HEK293 (cell line): Measurements from ENCODE around the gene FAM216B.

ENCODE experiments used
- CTCF ChIA-PET: fragments of 350-600 bp; formaldehyde crosslinking; extraction: SDS; loops from one replicate; lab custom pipeline; 2021; ENCODE audit warnings: antibody characterized with exemption; lab: Yijun Ruan, JAX
- POLR2A ChIA-PET: fragments of 300-600 bp; formaldehyde crosslinking; extraction: SDS; loops from one replicate; lab custom pipeline; 2020; ENCODE audit warnings: antibody characterized with exemption, inconsistent platforms; lab: Yijun Ruan, JAX
- H3K27ac ChIP-seq: fragments of 200-500 bp; sonication (Bioruptor generic); 2 replicates; pipeline ENCODE4 v1.5.1; 2014; ENCODE audit warnings: low read depth, low read length, control low read depth, inconsistent platforms; ENCODE audit errors: extremely low read depth
- H3K36me3 ChIP-seq, 2 experiments: fragments of 200-500 bp in 1 of 2; sonication (Bioruptor generic) in 1 of 2; 1 replicate in 1 of 2; 2 replicates in 1 of 2; pipeline ENCODE4 v1.5.1; 2014 to 2017; ENCODE audit warnings: inconsistent platforms in 2 of 2, low read length in 2 of 2; ENCODE audit not compliant: control insufficient read depth in 2 of 2, insufficient read depth in 1 of 2
- H3K4me1 ChIP-seq: fragments of 200-500 bp; sonication (Bioruptor generic); 2 replicates; pipeline ENCODE4 v1.5.1; 2014; ENCODE audit warnings: mild to moderate bottlenecking, low read length, inconsistent platforms; ENCODE audit not compliant: control insufficient read depth, insufficient read depth
- H3K4me3 ChIP-seq: 2 replicates; pipeline ENCODE4 v1.5.1; 2011; ENCODE audit warnings: low read depth, mild to moderate bottlenecking, control low read depth, low read length, moderate library complexity
- H3K9me3 ChIP-seq: fragments of 200-500 bp; sonication (Bioruptor generic); 2 replicates; pipeline ENCODE4 v1.5.1; 2014; ENCODE audit warnings: low read depth, low read length, inconsistent platforms; ENCODE audit not compliant: control insufficient read depth, insufficient read depth
- MEIS1 ChIP-seq: sonication (generic); formaldehyde crosslinking; IDR thresholded peaks from 2 replicates; pipeline ENCODE4 v1.8.1; 2022; ENCODE audit warnings: missing genetic modification reagents, mild to moderate bottlenecking, borderline replicate concordance
- OSR2 ChIP-seq: fragments of 450-650 bp; formaldehyde crosslinking; IDR thresholded peaks from 2 replicates; pipeline ENCODE4 v1.5.1; 2016; ENCODE audit warnings: missing biosample characterization, missing genetic modification characterization
- OVOL3 ChIP-seq: fragments of 450-650 bp; formaldehyde crosslinking; IDR thresholded peaks from 2 replicates; pipeline ENCODE4 v1.5.1; 2016; ENCODE audit warnings: missing biosample characterization, missing genetic modification characterization
- PRDM1 ChIP-seq: fragments of 450-650 bp; formaldehyde crosslinking; IDR thresholded peaks from 2 replicates; pipeline ENCODE4; 2016; ENCODE audit warnings: missing biosample characterization, missing genetic modification characterization
- ZBTB48 ChIP-seq: fragments of 450-650 bp; formaldehyde crosslinking; IDR thresholded peaks from 2 replicates; pipeline ENCODE4 v1.5.1; 2016; ENCODE audit warnings: missing biosample characterization, missing genetic modification characterization
- ZFHX2 ChIP-seq: fragments of 450-650 bp; formaldehyde crosslinking; conservative IDR thresholded peaks from 2 replicates; pipeline ENCODE4 v1.5.1; 2016; ENCODE audit warnings: missing biosample characterization, missing genetic modification characterization
- ZNF148 ChIP-seq: fragments of 450-650 bp; formaldehyde crosslinking; IDR thresholded peaks from 2 replicates; pipeline ENCODE4 v1.5.0; 2017; ENCODE audit warnings: missing biosample characterization, missing genetic modification characterization, borderline replicate concordance
- ZNF174 ChIP-seq: fragments of 450-650 bp; formaldehyde crosslinking; IDR thresholded peaks from 2 replicates; pipeline ENCODE4 v1.5.0; 2017; ENCODE audit warnings: missing biosample characterization, mild to moderate bottlenecking, missing genetic modification characterization
- ZNF184 ChIP-seq: fragments of 450-650 bp; IDR thresholded peaks from 2 replicates; pipeline ENCODE4 v1.5.1; 2018; ENCODE audit warnings: missing biosample characterization, mild to moderate bottlenecking, missing genetic modification characterization
- ZNF239 ChIP-seq: fragments of 450-650 bp; formaldehyde crosslinking; IDR thresholded peaks from 2 replicates; pipeline ENCODE4 v1.5.1; 2016; ENCODE audit warnings: missing biosample characterization, missing genetic modification characterization
- ZNF398 ChIP-seq: fragments of 450-650 bp; formaldehyde crosslinking; IDR thresholded peaks from 2 replicates; pipeline ENCODE4 v1.5.1; 2017; ENCODE audit warnings: missing biosample characterization, missing genetic modification characterization
- ZNF426 ChIP-seq: fragments of 450-650 bp; formaldehyde crosslinking; IDR thresholded peaks from 2 replicates; pipeline ENCODE4 v1.5.1; 2017; ENCODE audit warnings: missing biosample characterization, missing genetic modification characterization, mild to moderate bottlenecking, inconsistent platforms, moderate library complexity
- ZNF501 ChIP-seq: fragments of 450-650 bp; formaldehyde crosslinking; IDR thresholded peaks from 2 replicates; pipeline ENCODE4 v1.5.1; 2016; ENCODE audit warnings: missing biosample characterization, missing genetic modification characterization
- ZNF513 ChIP-seq: fragments of 450-650 bp; IDR thresholded peaks from 2 replicates; pipeline ENCODE4 v1.5.1; 2018; ENCODE audit warnings: missing biosample characterization, missing genetic modification characterization
- ZNF558 ChIP-seq: fragments of 450-650 bp; formaldehyde crosslinking; IDR thresholded peaks from 2 replicates; pipeline ENCODE4 v1.5.1; 2016; ENCODE audit warnings: missing biosample characterization, missing genetic modification characterization
- ZNF701 ChIP-seq: fragments of 450-650 bp; formaldehyde crosslinking; IDR thresholded peaks from 2 replicates; pipeline ENCODE4 v1.5.1; 2016; ENCODE audit warnings: missing biosample characterization, missing genetic modification characterization

Gene FAM216B

GRCh38 chr13:42803563-42804204 lies 22.3 kb downstream of the FAM216B start (continued):
- no peak for TF ChIP-seq ZNF513 (tag by site-specific recombination)

GRCh38 chr13:42804244-42804874 lies 23.0 kb downstream of the FAM216B start:
- Histone ChIP-seq H3K36me3 (no peaks in the 10 kb centered on the region), H3K27ac (no peak overlapping the region), H3K9me3 (no peaks in the 10 kb centered on the region), H3K4me3 (no peak overlapping the region), H3K4me1 (no peaks in the 10 kb centered on the region)
- TF ChIP-seq ZNF398, result no peak
- peak; percentile 75 for TF ChIP-seq PRDM1 (tag by site-specific recombination)
- CTCF ChIA-PET, result no interaction called here
- POLR2A ChIA-PET, result no interaction called here

- CTCF ChIA-PET, result interaction anchor here (0.6 kb wide), 1 partner anchor 330 kb away, joined by 3 read pairs; no protein-coding TSS in a partner anchor
- no peaks in the 10 kb centered on the region for H3K36me3 ChIP-seq
- H3K27ac ChIP-seq, result no peak overlapping the region
- no peaks in the 10 kb centered on the region for H3K4me1 ChIP-seq
- POLR2A ChIA-PET, result no interaction called here
- TF ChIP-seq ZNF426 (tag by site-specific recombination) (no peak), ZNF558 (tag by site-specific recombination) (no peak), ZBTB48 (no peak), ZNF184 (tag by site-specific recombination) (no peak)
- TF ChIP-seq, all 188 proteins: peak for 0
- no peaks in the 10 kb centered on the region for H3K9me3 ChIP-seq
- H3K4me3 ChIP-seq, result no peak overlapping the region
Observed at GRCh38 chr13:42807241-42807640, 25.9 kb downstream of the FAM216B start.

GRCh38 chr13:42807866-42808265 lies 26.5 kb downstream of the FAM216B start:
- POLR2A ChIA-PET, result no interaction called here

More at GRCh38 chr13:42807866-42808265, 26.5 kb downstream of the FAM216B start:
- Histone ChIP-seq H3K4me1 (no peaks in the 10 kb centered on the region), H3K9me3 (no peaks in the 10 kb centered on the region), H3K27ac (no peak overlapping the region), H3K4me3 (no peak overlapping the region)
- TF ChIP-seq ZNF501 (no peak), MEIS1 (no peak), ZFHX2 (no peak), ZNF184 (tag by site-specific recombination) (no peak), OSR2 (tag by site-specific recombination) (no peak), ZNF701 (tag by site-specific recombination) (no peak), ZNF174 (tag by site-specific recombination) (no peak), ZNF239 (tag by site-specific recombination) (no peak), OVOL3 (tag by site-specific recombination) (no peak), ZNF148 (tag by site-specific recombination) (no peak), ZNF558 (tag by site-specific recombination) (no peak)
- TF ChIP-seq, all 188 proteins: peak for 0
- H3K36me3 ChIP-seq, result no peaks in the 10 kb centered on the region
- CTCF ChIA-PET, result interaction anchor here (0.6 kb wide), 1 partner anchor 331 kb away, joined by 3 read pairs; no protein-coding TSS in a partner anchor
